NCI-H446 treated with DMSO at 0.1 percent for 48 hours (cell line): ENCODE data around the gene MCOLN1.
A peak's percentile ranks its signal among the peaks of the same experiment; 100 is the strongest.

Source experiments
- DNase-seq: peaks from one replicate; lab custom pipeline; 2025; lab: John Stamatoyannopoulos, UW

MCOLN1 gene

GRCh38 chr19:7522072-7522922, at the start of gene MCOLN1:
Gene MCOLN1, plus strand, starts transcription at chr19:7522624. Its CDS starts 127 bp downstream, at chr19:7522751.
- DNase-seq, result peak; percentile 91

- DNase-seq, result no peak
These were observed 46.8 kb upstream of the MCOLN1 start for GRCh38 chr19:7475665-7476064.

DNA sequence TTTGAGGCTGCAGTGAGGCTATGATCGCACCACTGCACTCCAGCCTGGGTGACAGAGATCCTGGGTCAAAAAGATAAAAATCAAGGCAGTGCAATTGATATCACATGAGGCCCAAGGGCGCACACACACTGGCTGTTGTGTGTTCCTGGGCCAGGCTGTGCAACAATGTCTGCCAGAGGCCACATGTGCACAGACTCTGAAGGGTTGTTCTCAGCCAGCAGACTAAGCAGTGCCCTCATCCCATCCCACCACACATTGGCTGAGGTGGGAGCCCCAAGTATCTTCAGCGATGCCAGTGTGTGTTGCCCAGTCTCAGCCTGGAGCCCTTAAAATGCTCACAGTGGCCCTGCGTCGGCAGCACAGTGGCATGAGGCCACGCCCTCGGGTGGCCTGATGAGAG, 46.2 kb upstream of the MCOLN1 start:
- no peak for DNase-seq

GRCh38 chr19:7476777-7477494, 45.5 kb upstream of the MCOLN1 start:
- DNase-seq, result no peak

DNA sequence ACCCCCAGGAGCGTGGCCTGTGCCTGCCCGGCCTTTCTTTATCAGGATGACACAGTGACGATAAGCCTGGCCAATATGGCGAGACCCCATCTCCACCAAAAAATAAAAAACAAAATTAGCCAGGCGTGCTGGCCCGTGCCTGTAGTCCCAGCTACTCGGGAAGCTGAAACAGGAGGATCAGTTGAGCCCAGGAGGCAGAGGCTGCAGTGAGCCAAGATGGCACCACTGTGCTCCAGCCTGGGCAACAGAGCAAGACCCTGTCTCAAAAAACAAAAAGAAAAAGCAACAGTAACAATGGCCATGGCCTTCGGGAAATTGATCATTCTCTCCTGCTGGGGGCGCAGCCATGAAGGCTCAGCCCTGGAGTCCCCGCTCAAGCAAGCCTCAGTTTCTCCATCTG, 44.7 kb upstream of the MCOLN1 start:
- no peak for DNase-seq

DNA sequence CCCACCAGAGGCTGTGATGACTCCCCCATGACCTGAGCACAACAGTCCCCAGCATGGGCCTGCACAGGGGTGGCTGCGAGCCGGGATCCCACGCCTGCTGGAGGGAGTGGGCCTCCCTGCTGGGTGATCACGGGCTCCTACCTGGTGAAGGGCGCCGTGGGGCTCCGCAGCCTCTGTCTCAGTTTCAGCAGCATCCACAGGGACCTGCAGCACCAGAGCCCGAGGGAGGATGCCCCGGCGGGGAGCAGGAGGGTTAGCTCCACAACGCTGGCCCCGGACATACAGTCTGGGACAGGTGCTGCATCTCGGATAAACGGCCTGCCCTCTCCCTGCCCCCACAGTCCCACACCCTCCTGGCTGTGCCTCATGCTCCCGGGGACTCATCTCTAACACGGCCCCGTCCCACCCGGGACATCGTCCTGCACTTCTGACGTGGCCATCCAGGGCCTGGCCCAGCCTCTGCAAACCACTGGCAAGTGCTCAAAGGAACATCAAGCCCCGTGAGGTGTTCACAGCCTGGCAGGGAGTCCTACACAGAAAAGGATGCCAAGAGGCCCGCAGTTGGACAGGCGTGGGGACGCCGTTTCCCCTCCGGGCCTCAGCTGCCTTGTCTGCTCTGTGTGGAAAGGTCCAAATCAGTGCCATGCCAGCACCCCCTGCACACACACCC, 44.1 kb upstream of the MCOLN1 start:
- DNase-seq, result no peak

DNA sequence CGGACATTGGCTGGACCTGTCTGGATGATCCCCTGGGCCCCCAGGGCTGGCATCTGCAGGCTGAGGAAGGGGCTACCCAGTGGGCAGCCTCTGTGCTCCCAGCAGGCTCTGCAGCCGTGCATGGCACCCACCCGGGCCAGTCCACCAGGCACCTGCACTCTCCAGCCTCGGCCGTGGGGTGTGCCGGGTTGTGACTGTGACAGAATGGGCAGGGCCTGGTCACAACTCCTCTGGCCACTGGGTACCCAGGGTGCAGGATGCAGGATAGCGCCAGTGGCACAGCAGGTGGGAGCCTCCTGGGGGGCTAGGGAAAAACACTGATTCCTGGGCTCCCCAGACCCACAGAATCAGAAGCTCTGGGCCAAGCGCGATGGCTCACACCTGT, 43.6 kb upstream of the MCOLN1 start:
- no peak for DNase-seq

DNA sequence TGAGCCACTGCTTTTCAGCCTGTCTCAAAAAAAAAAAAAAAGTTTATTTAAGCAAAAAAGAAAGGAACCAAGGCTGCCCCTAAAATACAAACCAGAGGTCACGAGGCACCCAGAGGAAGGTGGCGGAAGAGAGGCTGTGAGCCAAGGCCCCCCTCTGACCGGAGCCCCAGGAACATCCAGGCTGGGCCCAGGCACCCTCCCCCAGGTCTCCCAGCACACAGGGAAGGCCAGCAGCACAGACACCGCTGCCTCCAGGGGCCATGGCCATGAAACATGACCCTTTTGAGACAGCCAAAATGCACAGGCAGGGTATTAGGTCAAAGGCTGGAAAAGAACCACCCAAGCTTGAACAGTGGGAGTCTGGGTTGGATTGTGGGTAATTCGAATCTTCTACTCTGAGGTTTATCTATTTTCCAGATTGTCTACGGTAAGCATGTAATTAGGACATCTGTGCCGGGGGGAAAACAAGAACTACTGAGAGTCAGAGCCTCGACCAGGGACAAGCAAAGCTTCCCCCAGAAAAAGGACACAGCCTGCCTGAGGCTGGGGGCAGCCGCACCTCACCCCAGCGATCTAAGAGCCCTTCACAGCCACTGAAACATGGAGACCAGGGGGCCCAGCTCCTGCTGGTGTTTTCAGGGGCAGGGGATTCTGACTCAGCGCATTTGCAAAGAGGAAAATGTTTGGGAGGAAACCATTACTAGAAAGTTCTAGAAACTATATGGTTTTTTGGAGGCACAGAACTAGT, 42.0 kb upstream of the MCOLN1 start:
- DNase-seq, result no peak

DNA sequence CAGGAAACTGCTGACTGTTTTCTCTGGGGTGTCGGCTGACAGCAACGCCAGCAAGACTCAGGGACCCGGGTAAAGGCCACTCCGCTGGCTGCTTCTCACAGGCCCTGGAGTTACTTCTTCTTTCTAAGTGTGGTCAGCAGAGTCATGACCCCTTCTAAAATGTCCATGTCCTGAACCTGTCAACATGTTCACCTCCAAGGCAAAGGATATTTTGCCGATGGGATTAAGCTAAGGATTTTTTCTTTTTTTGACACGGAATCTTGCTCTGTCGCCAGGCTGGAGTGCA, 41.5 kb upstream of the MCOLN1 start:
- no peak for DNase-seq

DNA sequence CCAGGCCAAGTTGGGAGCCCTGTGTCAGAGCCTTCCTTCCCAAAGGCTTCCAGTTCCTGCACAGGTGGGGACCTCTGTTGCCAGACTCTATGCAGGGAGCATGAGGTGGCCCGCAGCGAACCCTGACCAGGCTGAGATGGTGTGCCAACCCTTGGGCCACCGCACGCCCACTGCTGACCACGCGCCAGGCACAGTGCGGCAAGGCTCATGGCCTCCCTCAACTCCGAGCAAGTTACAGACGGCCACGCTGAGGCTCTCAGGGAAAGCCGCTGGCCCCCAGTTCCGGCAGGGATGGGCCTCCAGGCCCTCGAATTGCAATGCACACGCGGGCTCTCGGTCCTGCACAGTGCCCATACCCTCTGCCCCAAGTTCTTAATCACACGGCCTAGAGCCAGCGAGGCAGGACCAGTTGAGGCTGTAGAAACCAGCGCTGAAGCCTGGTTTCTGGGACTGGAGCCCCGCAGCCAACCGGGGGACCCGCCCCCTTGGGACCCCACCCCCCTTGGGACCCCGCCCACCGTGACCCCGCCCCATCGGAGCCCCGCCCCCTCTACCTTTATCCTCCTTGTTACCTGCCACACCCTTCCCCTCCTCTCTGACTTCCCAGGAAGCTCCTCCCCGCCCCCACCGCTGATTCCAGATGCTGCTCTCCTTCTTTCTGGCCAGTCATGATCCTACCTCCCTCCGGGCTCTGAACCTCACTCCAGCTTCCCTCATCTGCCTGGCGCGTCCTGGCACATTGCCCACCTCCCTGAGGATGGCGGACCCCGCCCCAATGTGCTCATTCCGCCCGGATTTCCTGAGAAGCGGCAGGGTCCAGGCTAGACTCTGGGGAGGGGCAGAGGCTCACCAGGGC, 39.6 kb upstream of the MCOLN1 start:
- no peak for DNase-seq

DNA sequence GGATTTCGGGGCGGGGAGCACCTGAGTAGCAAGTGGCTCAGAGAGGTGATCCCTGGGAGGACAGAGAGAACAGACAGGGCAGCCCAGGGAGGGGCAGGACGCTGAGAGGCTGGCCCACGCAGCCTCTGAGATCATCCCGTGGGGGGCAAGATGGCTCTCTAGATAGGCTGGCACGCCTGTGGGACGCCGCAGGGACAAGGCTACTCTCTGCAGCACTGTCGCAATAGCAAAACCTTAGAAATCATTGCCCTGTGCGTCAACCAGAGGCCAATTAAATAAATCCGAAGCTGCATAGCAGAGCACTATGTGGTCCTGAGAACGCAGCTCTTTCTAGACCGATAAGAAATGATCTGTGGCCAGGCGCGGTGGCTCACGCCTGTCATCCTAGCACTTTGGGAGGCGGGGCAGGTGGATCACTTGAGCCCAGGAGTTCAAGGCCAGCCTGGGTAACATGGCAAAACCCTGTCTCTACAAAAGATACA, 38.7 kb upstream of the MCOLN1 start:
- no peak for DNase-seq

DNA sequence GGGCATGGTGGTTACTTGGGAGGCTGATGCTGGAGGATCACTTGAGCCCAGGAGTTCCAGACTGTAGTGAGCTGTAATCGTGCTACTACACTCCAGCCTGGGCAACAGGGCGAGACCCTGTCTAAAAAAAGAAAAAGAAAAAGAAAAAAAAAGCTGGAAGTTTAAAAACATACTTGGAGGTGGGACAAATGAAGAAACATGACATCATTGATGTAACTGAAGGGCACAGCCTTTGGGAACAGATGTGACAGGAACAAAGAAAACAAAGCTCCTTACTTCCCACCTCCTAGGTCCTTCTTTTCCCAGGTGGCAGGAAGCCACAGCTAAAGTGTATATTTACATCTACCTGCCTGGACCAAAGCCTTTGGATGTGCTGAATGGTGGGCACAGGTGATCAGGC, 35.5 kb upstream of the MCOLN1 start:
- DNase-seq, result no peak

DNA sequence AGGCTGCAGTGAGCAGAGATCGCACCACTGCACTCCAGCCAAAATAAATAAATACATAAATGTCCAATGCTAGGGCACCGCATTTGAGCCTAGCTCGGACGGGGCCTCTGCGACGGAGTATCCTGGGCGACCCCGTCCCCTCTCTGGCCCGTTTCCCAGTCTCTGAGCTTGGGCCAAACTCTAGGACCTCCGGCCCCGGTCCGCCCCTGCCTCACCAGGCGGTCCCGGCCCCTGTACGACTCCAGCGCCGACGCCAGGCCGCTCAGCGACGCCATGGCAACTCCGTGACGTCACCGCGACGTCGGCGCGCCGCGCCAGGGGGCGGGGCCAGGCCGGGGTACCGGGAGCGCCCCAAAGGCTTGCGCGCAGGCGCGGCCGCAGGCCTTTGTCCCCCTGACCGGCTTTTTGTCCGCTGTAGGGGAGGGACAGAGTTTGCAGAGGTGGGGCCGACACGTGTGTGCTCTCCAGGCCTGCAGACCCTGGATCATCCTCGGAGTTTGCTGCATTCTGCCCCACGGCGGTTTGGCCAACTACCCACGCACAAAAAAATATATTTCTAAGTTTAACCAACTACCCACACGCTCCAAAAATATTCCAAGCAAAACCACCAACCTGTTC, 33.6 kb upstream of the MCOLN1 start, which contains the start of gene PEX11G:
TSS of gene PEX11G (minus strand) at position 300 of the 618 bp plus-strand sequence. CDS start at position 275, 25 bp downstream.
- DNase-seq, result no peak

GRCh38 chr19:7489609-7490044, 32.8 kb upstream of the MCOLN1 start:
- no peak for DNase-seq

- DNase-seq, result no peak
These were observed 30.3 kb upstream of the MCOLN1 start for GRCh38 chr19:7492142-7492541.

GRCh38 chr19:7492558-7492957, 29.9 kb upstream of the MCOLN1 start:
- DNase-seq, result no peak

DNA sequence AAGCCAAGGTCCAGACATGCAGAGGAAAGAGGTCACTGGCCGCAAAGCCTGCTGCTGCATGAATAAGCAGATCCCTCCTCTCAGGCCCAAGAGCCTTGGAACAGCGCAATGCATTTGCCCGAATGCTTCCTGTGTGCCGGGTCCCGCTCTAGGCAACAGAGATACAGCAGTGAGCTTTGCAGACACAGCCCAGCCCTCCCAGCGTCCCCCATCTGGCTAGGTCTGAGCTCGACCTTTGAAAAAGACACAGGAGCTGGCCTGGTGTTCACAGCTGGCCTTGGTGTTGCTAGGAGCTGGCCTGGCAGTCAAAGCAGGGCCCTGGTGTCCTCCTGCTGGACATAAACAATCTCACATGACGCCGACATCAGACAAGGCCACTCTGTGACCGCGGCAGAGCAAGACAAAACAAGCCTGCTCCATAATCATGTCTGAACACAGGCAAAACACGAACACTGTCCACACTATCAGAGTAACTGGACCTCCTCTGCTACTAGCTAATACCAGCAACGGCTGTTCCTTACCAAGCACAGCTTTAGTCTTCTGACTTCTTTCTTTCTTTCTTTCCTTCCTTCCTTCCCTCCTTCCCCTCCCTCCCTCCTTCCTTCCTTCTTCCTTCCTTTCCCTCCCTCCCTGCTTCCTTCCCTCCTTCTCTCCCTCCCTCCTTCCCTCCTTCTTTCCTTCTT, 27.9 kb upstream of the MCOLN1 start:
- DNase-seq, result no peak

DNA sequence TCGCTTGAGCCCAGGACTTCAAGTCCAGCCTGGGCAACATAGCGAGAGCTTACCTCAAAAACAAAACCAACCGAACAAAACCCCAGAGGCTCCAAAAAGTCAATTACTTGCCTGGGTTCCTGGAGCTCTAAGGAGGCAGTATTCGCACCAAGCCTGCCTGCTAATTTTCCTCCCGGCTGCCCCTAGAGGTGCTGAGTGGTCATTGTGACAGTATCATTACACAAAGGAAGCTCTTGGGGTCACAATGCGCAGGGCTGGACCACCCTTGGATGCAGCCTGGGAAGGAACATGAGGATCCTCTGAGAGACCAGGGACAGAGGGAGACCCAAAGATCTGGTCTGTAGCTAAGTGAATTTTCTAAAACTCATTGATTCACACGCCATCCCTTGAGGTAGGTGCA, 25.1 kb upstream of the MCOLN1 start:
- no peak for DNase-seq

DNA sequence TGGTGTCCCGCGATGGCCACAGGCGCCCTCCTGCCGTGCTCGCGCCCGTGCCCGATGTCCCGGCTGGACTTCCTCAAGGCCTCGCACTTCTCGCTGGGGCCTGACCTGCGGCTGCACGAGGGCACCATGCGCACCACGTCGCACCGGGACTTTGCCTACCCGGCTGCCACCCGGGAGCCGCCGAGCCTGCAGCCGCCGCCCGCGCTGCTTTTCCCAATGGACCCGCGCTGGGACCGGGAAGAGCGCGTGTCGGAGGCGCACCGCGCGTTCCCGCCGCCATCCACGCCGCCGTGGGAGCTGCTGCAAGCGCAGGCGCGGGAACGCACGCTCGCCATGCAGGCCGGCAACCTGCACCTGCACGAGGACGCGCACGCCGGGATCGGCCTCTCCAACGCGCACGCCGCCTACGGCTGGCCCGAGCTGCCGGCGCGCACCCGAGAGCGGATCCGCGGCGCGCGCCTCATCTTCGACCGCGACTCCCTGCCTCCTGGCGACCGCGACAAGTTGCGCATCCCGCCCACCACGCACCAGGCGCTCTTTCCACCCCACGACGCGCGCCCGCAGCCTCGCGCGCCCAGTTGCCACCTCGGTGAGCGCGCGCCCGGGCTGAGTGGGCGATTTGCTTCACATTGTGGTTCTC, 21.5 kb upstream of the MCOLN1 start:
- peak; percentile 24 for DNase-seq

- DNase-seq, result no peak
These were observed 19.9 kb upstream of the MCOLN1 start for GRCh38 chr19:7502552-7502951.
